Urothelium cell line (cell line): ENCODE measurements around the gene SCYL2.

Experiments used
- DNase-seq: peaks from one replicate; pipeline ENCODE4 v3.0.0; 2011; ENCODE audit warnings: low spot score, mixed read lengths
- FAIRE-seq: peaks from 2 replicates; lab custom pipeline; 2011; peaks lifted over from hg19 to GRCh38; lab: Jason Lieb, UNC

Gene SCYL2

GRCh38 chr12:100368066-100368465 lies 101.1 kb downstream of the SCYL2 start:
- FAIRE-seq = no peak
- DNase-seq = no peak

GRCh38 chr12:100371146-100371545 lies 104.2 kb downstream of the SCYL2 start:
- DNase-seq (no peak), FAIRE-seq (no peak)

GRCh38 chr12:100372853-100373640 lies 106.1 kb downstream of the SCYL2 start:
- DNase-seq (no peak), FAIRE-seq (no peak)

- FAIRE-seq = no peak
- DNase-seq = no peak
Observed at GRCh38 chr12:100375038-100375735, 108.2 kb downstream of the SCYL2 start.

DNA sequence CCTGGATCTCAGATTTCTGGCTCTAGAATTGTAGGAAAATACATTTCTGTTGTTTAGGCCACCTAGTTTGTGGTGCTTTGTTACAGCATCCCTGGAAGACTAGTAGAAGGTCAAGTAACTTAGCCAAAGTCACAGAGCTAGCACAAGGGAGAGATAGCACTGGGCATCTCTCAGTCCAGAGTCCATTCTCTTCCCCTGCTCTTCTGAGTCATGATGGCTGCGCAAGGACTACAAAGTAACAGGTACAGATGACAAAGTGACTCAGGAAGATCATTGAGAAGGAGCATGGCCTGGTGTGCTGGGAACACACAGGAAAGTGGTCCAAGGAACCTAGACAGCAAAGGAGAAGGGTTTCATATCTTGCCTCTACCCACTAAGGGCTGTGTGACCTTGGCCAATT lies 109.2 kb downstream of the SCYL2 start:
- no peak for FAIRE-seq
- DNase-seq = no peak

DNA sequence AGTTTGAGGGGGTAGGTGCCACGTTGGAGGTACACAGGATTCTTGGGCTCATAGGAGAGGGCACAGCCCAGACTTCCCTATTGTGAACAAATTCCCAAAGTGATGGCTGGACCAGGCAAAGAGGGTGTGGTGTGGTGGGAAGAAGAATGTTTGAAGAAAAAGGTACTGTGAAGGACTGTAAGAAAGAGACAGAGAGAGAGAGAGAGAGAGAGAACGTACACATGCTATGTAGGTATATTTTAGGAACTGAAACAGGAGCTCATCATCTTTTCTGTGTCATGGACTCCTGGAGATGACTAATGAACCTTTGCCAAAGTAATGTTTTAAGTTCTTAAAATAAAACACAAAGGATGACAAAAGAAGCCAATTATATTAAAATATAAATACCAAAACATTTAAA lies 114.4 kb downstream of the SCYL2 start:
- DNase-seq (no peak), FAIRE-seq (no peak)

DNA sequence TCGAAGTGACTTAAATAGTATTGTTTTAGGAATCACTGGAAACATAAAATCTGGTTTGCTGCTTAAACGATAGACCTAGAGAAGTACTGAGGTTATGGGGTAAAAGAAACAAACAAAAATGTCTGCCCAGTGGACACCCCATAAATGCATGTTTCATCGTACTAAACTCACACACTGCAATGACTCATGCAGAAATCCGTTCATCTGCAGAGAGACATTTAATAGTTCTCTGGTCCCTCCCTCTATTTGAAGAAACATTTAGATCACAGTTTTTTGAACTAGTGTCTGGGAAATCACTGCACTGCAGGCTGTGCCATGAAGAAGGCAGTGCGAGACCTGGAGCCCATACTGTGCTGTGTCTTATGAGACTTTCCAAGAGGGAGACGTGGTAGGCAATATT lies 115.4 kb downstream of the SCYL2 start:
- FAIRE-seq (no peak), DNase-seq (no peak)

DNA sequence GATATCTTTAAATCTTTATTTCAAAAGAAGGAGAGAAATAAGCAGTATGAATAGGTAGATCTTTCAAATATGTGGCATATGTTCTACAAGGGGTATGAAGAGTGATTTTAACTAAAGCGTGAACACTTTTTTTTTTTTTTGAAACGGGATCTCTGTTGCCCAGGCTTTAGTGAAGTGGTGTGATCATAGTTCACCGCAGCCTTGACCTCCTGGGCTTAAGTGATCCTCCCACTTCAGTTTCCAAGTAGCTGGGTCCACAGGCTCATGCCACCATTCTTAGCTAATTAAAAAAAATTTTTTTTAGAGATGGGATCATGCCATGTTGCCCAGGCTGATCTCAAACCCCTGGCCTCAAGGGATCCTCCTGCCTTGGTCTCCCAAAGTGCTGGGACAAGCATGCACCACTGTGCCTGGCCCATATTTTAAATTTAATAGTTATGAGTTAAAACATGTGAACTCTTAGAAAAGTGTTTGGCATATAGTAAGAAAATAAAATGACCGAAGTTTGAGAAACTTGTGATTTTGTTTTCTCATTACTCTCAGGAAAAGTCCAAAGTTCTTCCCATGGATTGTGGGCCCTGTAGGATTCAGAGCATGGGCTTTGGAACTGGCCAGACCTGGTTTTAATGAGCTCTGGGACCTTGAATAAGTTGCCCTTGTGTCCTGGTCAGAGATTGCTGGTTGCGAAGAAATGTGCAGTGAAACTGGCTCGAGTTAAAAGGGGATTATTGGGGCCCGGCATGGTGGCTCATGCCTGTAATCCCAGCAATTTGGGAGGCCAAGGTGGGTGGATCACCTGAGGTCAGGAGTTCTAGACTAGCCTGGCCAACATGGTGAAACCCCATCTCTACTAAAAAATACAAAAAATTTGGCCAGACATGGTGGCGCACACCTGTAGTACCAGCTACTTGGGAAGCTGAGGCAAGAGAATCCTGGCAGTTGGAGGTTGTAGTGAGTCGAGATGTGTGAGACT lies 116.9 kb downstream of the SCYL2 start:
- DNase-seq (no peak), FAIRE-seq (no peak)

GRCh38 chr12:100384559-100384935 lies 117.6 kb downstream of the SCYL2 start:
- no peak for FAIRE-seq
- DNase-seq = no peak

GRCh38 chr12:100388382-100388781 lies 121.4 kb downstream of the SCYL2 start:
- no peak for FAIRE-seq
- no peak for DNase-seq
